HG03439 (cell line): ENCODE results near the gene ZNF678.
"Not testable (repeated sequence)": the region's sequence is repeated elsewhere in the genome, so short reads cannot be mapped to it uniquely, and the experiment has no call there.

Experiments used
- ATAC-seq: cut with Tn5 transposase; IDR thresholded peaks from one replicate; pipeline ENCODE4 v1.9.1; 2021; ENCODE audit warnings: mild to moderate bottlenecking, moderate library complexity; ENCODE audit not compliant: unreplicated experiment

The ZNF678 gene

GRCh38 chr1:227589777-227590176, 26.4 kb downstream of the ZNF678 start:
- ATAC-seq = not testable (repeated sequence)

- not testable (repeated sequence) for ATAC-seq
Measured at GRCh38 chr1:227596222-227596621, 32.9 kb downstream of the ZNF678 start.

- ATAC-seq = no peak
Measured at GRCh38 chr1:227603327-227603726, 40.0 kb downstream of the ZNF678 start.

- ATAC-seq = no peak
Measured at GRCh38 chr1:227604446-227604845, 41.1 kb downstream of the ZNF678 start.

GRCh38 chr1:227606271-227606670, 42.9 kb downstream of the ZNF678 start:
- ATAC-seq = not testable (repeated sequence)

GRCh38 chr1:227607336-227607898, 44.1 kb downstream of the ZNF678 start:
- ATAC-seq = no peak

- no peak for ATAC-seq
Measured at GRCh38 chr1:227612658-227613057, 49.3 kb downstream of the ZNF678 start.

- no peak for ATAC-seq
Measured at GRCh38 chr1:227613526-227613925, 50.2 kb downstream of the ZNF678 start.

- no peak for ATAC-seq
Measured at GRCh38 chr1:227621211-227621610, 57.9 kb downstream of the ZNF678 start.

GRCh38 chr1:227622739-227623475, 59.6 kb downstream of the ZNF678 start:
- ATAC-seq = no peak

GRCh38 chr1:227632325-227632724, 69.0 kb downstream of the ZNF678 start:
- ATAC-seq = no peak

GRCh38 chr1:227635596-227635995, 72.2 kb downstream of the ZNF678 start:
- no peak for ATAC-seq

GRCh38 chr1:227654431-227654830, 91.1 kb downstream of the ZNF678 start:
- no peak for ATAC-seq

GRCh38 chr1:227654858-227655752, 91.7 kb downstream of the ZNF678 start:
- no peak for ATAC-seq

- ATAC-seq = no peak
Measured at GRCh38 chr1:227661495-227661894, 98.1 kb downstream of the ZNF678 start.

- no peak for ATAC-seq
Measured at GRCh38 chr1:227662933-227663332, 99.6 kb downstream of the ZNF678 start.

- ATAC-seq = no peak
Measured at GRCh38 chr1:227666286-227666685, 102.9 kb downstream of the ZNF678 start.

- ATAC-seq = no peak
Measured at GRCh38 chr1:227673441-227673840, 110.1 kb downstream of the ZNF678 start.

GRCh38 chr1:227685807-227686206, 122.5 kb downstream of the ZNF678 start:
- no peak for ATAC-seq

- no peak for ATAC-seq
Measured at GRCh38 chr1:227697321-227697864, 134.0 kb downstream of the ZNF678 start.

GRCh38 chr1:227701631-227702030, 138.3 kb downstream of the ZNF678 start:
- not testable (repeated sequence) for ATAC-seq
